GM12878 (cell line): ENCODE data around the gene SCAP. TPM values are rescaled to one million over a fixed set of nuclear protein-coding genes. Genes with fewer than 3 reads are reported as not detected.

Source experiments
- CBX5 ChIP-seq: sonication (generic); IDR thresholded peaks from 2 replicates; pipeline ENCODE4 v1.6.1; 2016; ENCODE audit warnings: low read depth, moderate library complexity, mild to moderate bottlenecking, inconsistent platforms
- EZH2 ChIP-seq: IDR thresholded peaks from 2 replicates; pipeline ENCODE4 v1.6.1; 2012; ENCODE audit warnings: low read depth, mild to moderate bottlenecking, control low read depth, inconsistent platforms, low read length, borderline replicate concordance; ENCODE audit not compliant: control insufficient read depth
- HDAC6 ChIP-seq: fragments of 200-600 bp; sonication (generic); IDR thresholded peaks from one replicate; pipeline ENCODE4 v1.8.0; 2017; ENCODE audit warnings: antibody characterized with exemption; ENCODE audit not compliant: unreplicated experiment
- TCF3 ChIP-seq: IDR thresholded peaks from 2 replicates; pipeline ENCODE4 v1.6.1; 2012; ENCODE audit warnings: low read depth, mild to moderate bottlenecking, low read length, borderline replicate concordance; ENCODE audit not compliant: insufficient read depth
- ZNF622 ChIP-seq: fragments of 450-650 bp; IDR thresholded peaks from 2 replicates; pipeline ENCODE4 v1.6.1; 2017; ENCODE audit warnings: mild to moderate bottlenecking, inconsistent platforms
- polyA plus RNA-seq, 11 experiments: library from polyadenylated mRNA; depleted of rRNA in 4 of 11; unstranded in 6 of 11; stranded (reverse) in 5 of 11; fragments of >200 nt; fragmentation: Nextera tagmentation in 4 of 11; fragmentation: Illumina TruSeq in 1 of 11; extraction: Ambion mirVana in 4 of 11; extraction: Trizol in 1 of 11; gene quantifications; 1 replicate in 1 of 11; 2 replicates in 10 of 11; pipeline versions ENCODE4 v1.2.1 to v1.2.3, GENCODE V29; 2011 to 2016; ENCODE audit warnings: inconsistent platforms in 2 of 11, missing spikeins in 2 of 11, low read depth in 1 of 11
- total RNA-seq, 4 experiments: library from RNA; depleted of rRNA in 3 of 4; stranded (reverse); fragments of >200 nt in 3 of 4; fragmentation: Illumina TruSeq in 1 of 4; extraction: Trizol in 1 of 4; gene quantifications; 2 replicates each; pipeline versions ENCODE4 v1.2.1 to v1.2.3, GENCODE V29; 2013 to 2021
- TF ChIP-seq, protein P1 (sequence below): fragments of 450-650 bp; IDR thresholded peaks from 2 replicates; pipeline ENCODE4 v1.6.1; 2016; ENCODE audit warnings: mild to moderate bottlenecking, moderate library complexity, borderline replicate concordance
- TF ChIP-seq, protein P2 (sequence below): IDR thresholded peaks from 2 replicates; pipeline ENCODE4 v1.6.1; 2012; ENCODE audit warnings: low read length, inconsistent platforms
- TF ChIP-seq, protein P3 (sequence below): fragments of 450-650 bp; IDR thresholded peaks from 2 replicates; pipeline ENCODE4 v1.6.1; 2018; ENCODE audit warnings: borderline replicate concordance, mild to moderate bottlenecking; ENCODE audit not compliant: partially characterized antibody
- TF ChIP-seq, protein P4 (sequence below): fragments of 450-650 bp; formaldehyde crosslinking; IDR thresholded peaks from 2 replicates; pipeline ENCODE4 v1.4.0; 2020; ENCODE audit warnings: mild to moderate bottlenecking, moderate library complexity
- TF ChIP-seq, protein P5 (sequence below): fragments of 450-650 bp; IDR thresholded peaks from 2 replicates; pipeline ENCODE4 v1.6.1; 2016; ENCODE audit warnings: mild to moderate bottlenecking
- TF ChIP-seq, protein P6 (sequence below): IDR thresholded peaks from 2 replicates; pipeline ENCODE4 v1.6.1; 2011; ENCODE audit warnings: low read depth, mild to moderate bottlenecking, low read length, moderate library complexity, borderline replicate concordance; ENCODE audit errors: extremely low read depth
- TF ChIP-seq, protein P7 (sequence below): fragments of 450-650 bp; IDR thresholded peaks from 2 replicates; pipeline ENCODE4 v1.6.1; 2016; ENCODE audit warnings: mild to moderate bottlenecking

Gene SCAP
- total and polyA plus RNA-seq, 10 of the 15 experiments (the other 5 are each of a cell fraction or from before 2014, with no cell fraction given), result 1.5 to 64.1 (median 27.9) TPM

DNA sequence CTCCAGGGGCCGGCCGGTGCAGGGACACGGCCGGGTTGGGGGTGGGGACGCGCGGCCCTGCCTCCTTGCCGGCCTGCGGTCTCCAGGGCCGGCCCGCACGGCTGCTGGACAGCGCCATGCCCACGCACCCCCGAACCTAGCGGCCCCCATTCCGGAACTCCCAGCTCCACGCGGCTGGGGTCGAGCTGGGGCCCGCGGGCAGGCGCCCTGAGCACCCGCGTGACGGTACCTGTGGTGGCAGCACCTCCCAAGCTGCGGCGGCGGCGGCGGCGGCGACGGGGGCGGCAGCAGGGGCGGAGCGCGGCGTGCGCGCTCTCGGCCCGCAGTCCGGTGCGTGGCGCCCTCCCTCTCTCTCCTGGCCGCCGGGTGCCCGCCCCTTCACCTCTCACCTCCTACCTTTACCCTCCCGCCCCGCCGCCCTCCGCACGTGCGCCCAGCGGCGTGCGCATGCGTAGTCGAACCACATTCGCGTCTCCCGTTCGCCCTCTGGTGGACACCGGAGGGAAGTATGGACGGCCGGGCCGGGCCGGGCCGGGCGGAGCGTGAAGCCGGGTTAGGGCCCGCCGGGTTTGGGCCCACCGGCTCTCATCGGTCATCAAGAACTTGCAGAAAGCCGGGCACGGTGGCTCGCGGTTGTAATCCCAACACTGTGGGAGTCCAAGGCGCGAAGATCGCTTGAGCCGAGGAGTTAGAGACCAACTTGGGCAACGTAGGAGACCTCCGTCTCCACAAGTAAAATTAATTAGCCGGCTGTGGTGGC, at the start of gene SCAP (continued):
- TF ChIP-seq, protein P1, sequence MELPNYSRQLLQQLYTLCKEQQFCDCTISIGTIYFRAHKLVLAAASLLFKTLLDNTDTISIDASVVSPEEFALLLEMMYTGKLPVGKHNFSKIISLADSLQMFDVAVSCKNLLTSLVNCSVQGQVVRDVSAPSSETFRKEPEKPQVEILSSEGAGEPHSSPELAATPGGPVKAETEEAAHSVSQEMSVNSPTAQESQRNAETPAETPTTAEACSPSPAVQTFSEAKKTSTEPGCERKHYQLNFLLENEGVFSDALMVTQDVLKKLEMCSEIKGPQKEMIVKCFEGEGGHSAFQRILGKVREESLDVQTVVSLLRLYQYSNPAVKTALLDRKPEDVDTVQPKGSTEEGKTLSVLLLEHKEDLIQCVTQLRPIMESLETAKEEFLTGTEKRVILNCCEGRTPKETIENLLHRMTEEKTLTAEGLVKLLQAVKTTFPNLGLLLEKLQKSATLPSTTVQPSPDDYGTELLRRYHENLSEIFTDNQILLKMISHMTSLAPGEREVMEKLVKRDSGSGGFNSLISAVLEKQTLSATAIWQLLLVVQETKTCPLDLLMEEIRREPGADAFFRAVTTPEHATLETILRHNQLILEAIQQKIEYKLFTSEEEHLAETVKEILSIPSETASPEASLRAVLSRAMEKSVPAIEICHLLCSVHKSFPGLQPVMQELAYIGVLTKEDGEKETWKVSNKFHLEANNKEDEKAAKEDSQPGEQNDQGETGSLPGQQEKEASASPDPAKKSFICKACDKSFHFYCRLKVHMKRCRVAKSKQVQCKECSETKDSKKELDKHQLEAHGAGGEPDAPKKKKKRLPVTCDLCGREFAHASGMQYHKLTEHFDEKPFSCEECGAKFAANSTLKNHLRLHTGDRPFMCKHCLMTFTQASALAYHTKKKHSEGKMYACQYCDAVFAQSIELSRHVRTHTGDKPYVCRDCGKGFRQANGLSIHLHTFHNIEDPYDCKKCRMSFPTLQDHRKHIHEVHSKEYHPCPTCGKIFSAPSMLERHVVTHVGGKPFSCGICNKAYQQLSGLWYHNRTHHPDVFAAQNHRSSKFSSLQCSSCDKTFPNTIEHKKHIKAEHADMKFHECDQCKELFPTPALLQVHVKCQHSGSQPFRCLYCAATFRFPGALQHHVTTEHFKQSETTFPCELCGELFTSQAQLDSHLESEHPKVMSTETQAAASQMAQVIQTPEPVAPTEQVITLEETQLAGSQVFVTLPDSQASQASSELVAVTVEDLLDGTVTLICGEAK, result peak; percentile 41; the same call in 1 of the 2 replicates
- TF ChIP-seq, protein P2, sequence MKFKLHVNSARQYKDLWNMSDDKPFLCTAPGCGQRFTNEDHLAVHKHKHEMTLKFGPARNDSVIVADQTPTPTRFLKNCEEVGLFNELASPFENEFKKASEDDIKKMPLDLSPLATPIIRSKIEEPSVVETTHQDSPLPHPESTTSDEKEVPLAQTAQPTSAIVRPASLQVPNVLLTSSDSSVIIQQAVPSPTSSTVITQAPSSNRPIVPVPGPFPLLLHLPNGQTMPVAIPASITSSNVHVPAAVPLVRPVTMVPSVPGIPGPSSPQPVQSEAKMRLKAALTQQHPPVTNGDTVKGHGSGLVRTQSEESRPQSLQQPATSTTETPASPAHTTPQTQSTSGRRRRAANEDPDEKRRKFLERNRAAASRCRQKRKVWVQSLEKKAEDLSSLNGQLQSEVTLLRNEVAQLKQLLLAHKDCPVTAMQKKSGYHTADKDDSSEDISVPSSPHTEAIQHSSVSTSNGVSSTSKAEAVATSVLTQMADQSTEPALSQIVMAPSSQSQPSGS, result no peak
- TF ChIP-seq EZH2, result no peak
- TF ChIP-seq CBX5, result no peak; the same call in 1 of the 2 replicates
- TF ChIP-seq HDAC6, result no peak
- TF ChIP-seq ZNF622, result no peak
- TF ChIP-seq, protein P3, sequence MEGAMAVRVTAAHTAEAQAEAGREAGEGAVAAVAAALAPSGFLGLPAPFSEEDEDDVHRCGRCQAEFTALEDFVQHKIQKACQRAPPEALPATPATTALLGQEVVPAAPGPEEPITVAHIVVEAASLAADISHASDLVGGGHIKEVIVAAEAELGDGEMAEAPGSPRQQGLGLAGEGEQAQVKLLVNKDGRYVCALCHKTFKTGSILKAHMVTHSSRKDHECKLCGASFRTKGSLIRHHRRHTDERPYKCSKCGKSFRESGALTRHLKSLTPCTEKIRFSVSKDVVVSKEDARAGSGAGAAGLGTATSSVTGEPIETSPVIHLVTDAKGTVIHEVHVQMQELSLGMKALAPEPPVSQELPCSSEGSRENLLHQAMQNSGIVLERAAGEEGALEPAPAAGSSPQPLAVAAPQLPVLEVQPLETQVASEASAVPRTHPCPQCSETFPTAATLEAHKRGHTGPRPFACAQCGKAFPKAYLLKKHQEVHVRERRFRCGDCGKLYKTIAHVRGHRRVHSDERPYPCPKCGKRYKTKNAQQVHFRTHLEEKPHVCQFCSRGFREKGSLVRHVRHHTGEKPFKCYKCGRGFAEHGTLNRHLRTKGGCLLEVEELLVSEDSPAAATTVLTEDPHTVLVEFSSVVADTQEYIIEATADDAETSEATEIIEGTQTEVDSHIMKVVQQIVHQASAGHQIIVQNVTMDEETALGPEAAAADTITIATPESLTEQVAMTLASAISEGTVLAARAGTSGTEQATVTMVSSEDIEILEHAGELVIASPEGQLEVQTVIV, result no peak
- TF ChIP-seq TCF3, result 0 out of 2 replicates have a peak, but pooled peaks have one; percentile 44
- TF ChIP-seq, protein P4, sequence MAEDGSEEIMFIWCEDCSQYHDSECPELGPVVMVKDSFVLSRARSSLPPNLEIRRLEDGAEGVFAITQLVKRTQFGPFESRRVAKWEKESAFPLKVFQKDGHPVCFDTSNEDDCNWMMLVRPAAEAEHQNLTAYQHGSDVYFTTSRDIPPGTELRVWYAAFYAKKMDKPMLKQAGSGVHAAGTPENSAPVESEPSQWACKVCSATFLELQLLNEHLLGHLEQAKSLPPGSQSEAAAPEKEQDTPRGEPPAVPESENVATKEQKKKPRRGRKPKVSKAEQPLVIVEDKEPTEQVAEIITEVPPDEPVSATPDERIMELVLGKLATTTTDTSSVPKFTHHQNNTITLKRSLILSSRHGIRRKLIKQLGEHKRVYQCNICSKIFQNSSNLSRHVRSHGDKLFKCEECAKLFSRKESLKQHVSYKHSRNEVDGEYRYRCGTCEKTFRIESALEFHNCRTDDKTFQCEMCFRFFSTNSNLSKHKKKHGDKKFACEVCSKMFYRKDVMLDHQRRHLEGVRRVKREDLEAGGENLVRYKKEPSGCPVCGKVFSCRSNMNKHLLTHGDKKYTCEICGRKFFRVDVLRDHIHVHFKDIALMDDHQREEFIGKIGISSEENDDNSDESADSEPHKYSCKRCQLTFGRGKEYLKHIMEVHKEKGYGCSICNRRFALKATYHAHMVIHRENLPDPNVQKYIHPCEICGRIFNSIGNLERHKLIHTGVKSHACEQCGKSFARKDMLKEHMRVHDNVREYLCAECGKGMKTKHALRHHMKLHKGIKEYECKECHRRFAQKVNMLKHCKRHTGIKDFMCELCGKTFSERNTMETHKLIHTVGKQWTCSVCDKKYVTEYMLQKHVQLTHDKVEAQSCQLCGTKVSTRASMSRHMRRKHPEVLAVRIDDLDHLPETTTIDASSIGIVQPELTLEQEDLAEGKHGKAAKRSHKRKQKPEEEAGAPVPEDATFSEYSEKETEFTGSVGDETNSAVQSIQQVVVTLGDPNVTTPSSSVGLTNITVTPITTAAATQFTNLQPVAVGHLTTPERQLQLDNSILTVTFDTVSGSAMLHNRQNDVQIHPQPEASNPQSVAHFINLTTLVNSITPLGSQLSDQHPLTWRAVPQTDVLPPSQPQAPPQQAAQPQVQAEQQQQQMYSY (CRISPR knock-in tag), result no peak
- TF ChIP-seq, protein P5, sequence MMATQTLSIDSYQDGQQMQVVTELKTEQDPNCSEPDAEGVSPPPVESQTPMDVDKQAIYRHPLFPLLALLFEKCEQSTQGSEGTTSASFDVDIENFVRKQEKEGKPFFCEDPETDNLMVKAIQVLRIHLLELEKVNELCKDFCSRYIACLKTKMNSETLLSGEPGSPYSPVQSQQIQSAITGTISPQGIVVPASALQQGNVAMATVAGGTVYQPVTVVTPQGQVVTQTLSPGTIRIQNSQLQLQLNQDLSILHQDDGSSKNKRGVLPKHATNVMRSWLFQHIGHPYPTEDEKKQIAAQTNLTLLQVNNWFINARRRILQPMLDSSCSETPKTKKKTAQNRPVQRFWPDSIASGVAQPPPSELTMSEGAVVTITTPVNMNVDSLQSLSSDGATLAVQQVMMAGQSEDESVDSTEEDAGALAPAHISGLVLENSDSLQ, result no peak
- TF ChIP-seq, protein P6, sequence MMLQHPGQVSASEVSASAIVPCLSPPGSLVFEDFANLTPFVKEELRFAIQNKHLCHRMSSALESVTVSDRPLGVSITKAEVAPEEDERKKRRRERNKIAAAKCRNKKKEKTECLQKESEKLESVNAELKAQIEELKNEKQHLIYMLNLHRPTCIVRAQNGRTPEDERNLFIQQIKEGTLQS, result no peak
- TF ChIP-seq, protein P7, sequence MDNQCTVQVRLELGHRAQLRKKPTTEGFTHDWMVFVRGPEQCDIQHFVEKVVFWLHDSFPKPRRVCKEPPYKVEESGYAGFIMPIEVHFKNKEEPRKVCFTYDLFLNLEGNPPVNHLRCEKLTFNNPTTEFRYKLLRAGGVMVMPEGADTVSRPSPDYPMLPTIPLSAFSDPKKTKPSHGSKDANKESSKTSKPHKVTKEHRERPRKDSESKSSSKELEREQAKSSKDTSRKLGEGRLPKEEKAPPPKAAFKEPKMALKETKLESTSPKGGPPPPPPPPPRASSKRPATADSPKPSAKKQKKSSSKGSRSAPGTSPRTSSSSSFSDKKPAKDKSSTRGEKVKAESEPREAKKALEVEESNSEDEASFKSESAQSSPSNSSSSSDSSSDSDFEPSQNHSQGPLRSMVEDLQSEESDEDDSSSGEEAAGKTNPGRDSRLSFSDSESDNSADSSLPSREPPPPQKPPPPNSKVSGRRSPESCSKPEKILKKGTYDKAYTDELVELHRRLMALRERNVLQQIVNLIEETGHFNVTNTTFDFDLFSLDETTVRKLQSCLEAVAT, result peak; percentile 97
